Adrenal gland (tissue), 12 donors: ENCODE measurements around the gene CCDC192. TPM values are rescaled to one million over a fixed set of nuclear protein-coding genes. Genes with fewer than 3 reads are reported as not detected.
A peak's percentile ranks its signal among the peaks of the same experiment; 100 is the strongest.

Experiments
- DNase-seq, 7 donors: peaks; one replicate each; pipeline ENCODE4 v3.0.0-alpha.2; 2019 to 2020
- H3K27ac ChIP-seq, 5 donors: fragments of 200-600 bp; sonication (generic) in 4 of 5; 1 replicate in 3 of 5; 2 replicates in 2 of 5; pipeline versions ENCODE4 v1.5.1 to v1.8.0; 2016 to 2020; ENCODE audit warnings: mild to moderate bottlenecking in 1 of 5
- H3K27me3 ChIP-seq: fragments of 200-600 bp; 2 replicates; pipeline ENCODE4 v1.8.0; 2021
- H3K36me3 ChIP-seq, 2 donors: fragments of 200-600 bp; replicated peaks in 1 of 2; 1 replicate in 1 of 2; 2 replicates in 1 of 2; pipeline versions ENCODE4 v1.5.1 to v1.8.0; 2018 to 2022
- H3K4me1 ChIP-seq, 2 donors: fragments of 200-600 bp; replicated peaks in 1 of 2; 1 replicate in 1 of 2; 2 replicates in 1 of 2; pipeline versions ENCODE4 v1.5.1 to v1.8.0; 2018 to 2021
- H3K4me3 ChIP-seq, 4 donors: fragments of 200-600 bp; sonication (generic) in 3 of 4; one replicate each; pipeline ENCODE4 v1.5.1; 2016 to 2018
- H3K9me3 ChIP-seq, 3 donors: fragments of 200-600 bp; sonication (generic) in 1 of 3; replicated peaks in 1 of 3; 1 replicate in 2 of 3; 2 replicates in 1 of 3; pipeline versions ENCODE4 v1.5.1 to v1.8.0; 2016 to 2021
- CTCF ChIP-seq, 6 experiments: fragments of 450-650 bp in 4 of 6; fragments of 200-600 bp in 2 of 6; sonication (generic) in 1 of 6; IDR thresholded peaks; 1 replicate in 5 of 6; 2 replicates in 1 of 6; pipeline versions ENCODE4 v1.5.1 to v1.8.0; 2016 to 2021; ENCODE audit warnings: antibody characterized with exemption in 6 of 6, mild to moderate bottlenecking in 2 of 6, moderate library complexity in 1 of 6
- POLR2A ChIP-seq, 2 donors: fragments of 450-650 bp; IDR thresholded peaks; one replicate each; pipeline ENCODE4 v1.6.1; 2017; ENCODE audit warnings: antibody characterized with exemption in 2 of 2, mild to moderate bottlenecking in 2 of 2, moderate library complexity in 1 of 2
- WGBS, 4 donors: extraction: QIAGEN DNeasy Blood & Tissue Kit in 2 of 4; methylation state at CpG; one replicate each; pipeline versions ENCODE4 v1.1.5 to v1.1.7; 2013 to 2017; 5-methylcytosine and 5-hydroxymethylcytosine counted together
- intact Hi-C, 2 donors: fragments of 100-400 bp; cut with DNase I; formaldehyde crosslinking; loops; one replicate each; pipeline versions ENCODE4 v1.14.1 to v1.15.0; 2022 to 2023
- polyA plus RNA-seq, 3 donors: library from polyadenylated mRNA; stranded (reverse); fragments of 200-250 nt in 2 of 3; fragments of 350-450 nt in 1 of 3; fragmentation: Illumina TruSeq in 1 of 3; extraction: RNeasy Lipid Tissue Mini Kit (QIAGEN cat#74804) in 1 of 3; gene quantifications; one replicate each; pipeline ENCODE4 v1.2.3, GENCODE V29; 2013 to 2014
- total RNA-seq, 9 donors: library from RNA; depleted of rRNA in 4 of 9; stranded (reverse); fragments of >200 nt in 4 of 9; fragments of 120-200 nt in 1 of 9; fragmentation: NEBNext Ultra II Directional in 1 of 9; extraction: Animal tissue kit (Norgen Biotek cat#: 25700) in 1 of 9; gene quantifications; one replicate each; pipeline versions ENCODE4 v1.1.0 to v1.2.4, GENCODE V29; 2013 to 2023
- donor health status: healthy with polysubstance abuse.
- donor health status: Bipolar disorder and iron deficiency.
- donor health status: DM: yes; HTN: yes; CAD: no.
- donor health status: DM: no; HTN: no; CAD: no.
- donor health status: DM: no; HTN: no; CAD: no.
- donor health status: DM: yes; HTN: yes; CAD: no.

Gene CCDC192
- total and polyA plus RNA-seq, 12 donors: 0.35 to 0.56 (median 0.46) TPM; not detected in 8

DNA sequence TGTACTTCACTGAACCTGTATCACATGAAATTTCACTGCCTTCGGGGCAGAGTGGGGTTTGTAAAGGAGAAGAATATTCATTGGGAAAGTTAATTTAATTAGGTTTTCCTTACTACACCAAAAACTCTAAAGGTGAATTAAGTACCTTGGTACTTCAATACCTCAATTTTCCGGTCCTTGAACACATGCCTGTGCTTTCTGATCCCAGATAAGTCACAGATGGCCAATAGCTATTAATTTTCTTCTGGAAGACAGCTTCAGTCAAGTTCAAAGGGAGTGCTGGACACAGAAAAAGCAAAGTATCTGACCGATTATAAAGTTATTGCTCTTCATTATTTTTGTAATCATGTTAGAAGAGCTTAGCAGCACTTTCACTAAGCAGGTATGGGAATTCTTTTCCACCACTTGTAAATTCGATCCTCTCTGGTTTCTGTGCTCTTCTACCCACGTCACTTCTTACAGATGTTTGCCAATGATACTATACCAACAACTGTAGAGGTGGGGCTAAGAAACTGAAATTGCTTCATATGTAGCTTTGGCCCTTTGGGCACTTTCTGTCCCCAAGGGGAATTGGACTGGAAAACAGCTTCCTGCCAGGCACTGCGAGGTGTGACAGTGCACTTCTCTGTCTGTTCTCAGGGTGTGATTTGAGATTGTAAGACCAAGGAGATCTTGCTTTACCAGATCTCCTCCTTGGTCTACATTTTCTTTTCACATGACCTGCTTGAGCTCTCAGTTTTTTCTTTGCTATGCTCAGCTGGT lies 164.0 kb downstream of the CCDC192 start:
- peaks cover 47 to 65% of the 10 kb centered on the region in 2 donors for H3K4me1 ChIP-seq
- H3K27ac ChIP-seq: peak overlapping the region in 3 of 5 donors; percentile 48 to 57 (median 54)
- 29 to 43% (median 37%) methylated on average over 6 of the region's 6 CpGs for WGBS, 4 donors
- intact Hi-C loops: loop anchor here in 1 of 2 donors (10.0 kb wide), 1 partner anchor 102 kb away; no protein-coding TSS in a partner anchor
- TF ChIP-seq CTCF (IDR thresholded peaks at IDR 0.05): no peak
- TF ChIP-seq POLR2A (IDR thresholded peaks at IDR 0.05): no peak
- no peaks in the 10 kb centered on the region for H3K27me3 ChIP-seq
- H3K9me3 ChIP-seq: no peaks in the 10 kb centered on the region
- H3K4me3 ChIP-seq: no peak overlapping the region
- DNase-seq: peak in 1 of 7 donors; percentile 10
- H3K36me3 ChIP-seq: no peaks in the 10 kb centered on the region

GRCh38 chr5:127870914-127871313 lies 167.7 kb downstream of the CCDC192 start:
- Histone ChIP-seq H3K36me3 (no peaks in the 10 kb centered on the region), H3K4me3 (no peak overlapping the region), H3K9me3 (no peaks in the 10 kb centered on the region), H3K27me3 (no peaks in the 10 kb centered on the region), H3K4me1 (peaks cover 35 to 48% of the 10 kb centered on the region in 2 donors), H3K27ac (peak overlapping the region; percentile 39 to 85 (median 68))
- peak; percentile 82 to 95 (median 88) for DNase-seq
- WGBS, 4 donors: 32 to 45% (median 39%) methylated on average over 4 of the region's 4 CpGs
- no peak for TF ChIP-seq CTCF (IDR thresholded peaks at IDR 0.05)
- TF ChIP-seq POLR2A (IDR thresholded peaks at IDR 0.05): peak in 1 of 2 donors; percentile 29
- intact Hi-C loops: loop anchor here in 1 of 2 donors (10.0 kb wide), 1 partner anchor 334 kb away; no protein-coding TSS in a partner anchor

- H3K4me1 ChIP-seq: peaks cover 38 to 52% of the 10 kb centered on the region in 2 donors
- no peak overlapping the region for H3K4me3 ChIP-seq
- no peaks in the 10 kb centered on the region for H3K27me3 ChIP-seq
- DNase-seq: peak in 1 of 7 donors; percentile 34
- intact Hi-C loops: loop anchor here in 1 of 2 donors (10.0 kb wide), 1 partner anchor 333 kb away; no protein-coding TSS in a partner anchor
- TF ChIP-seq CTCF (IDR thresholded peaks at IDR 0.05) (no peak), POLR2A (IDR thresholded peaks at IDR 0.05) (no peak)
- no peaks in the 10 kb centered on the region for H3K36me3 ChIP-seq
- H3K9me3 ChIP-seq: no peaks in the 10 kb centered on the region
- 34 to 46% (median 38%) methylated on average over 8 of the region's 8 CpGs for WGBS, 4 donors
- peak overlapping the region; percentile 39 to 85 (median 68) for H3K27ac ChIP-seq
Measured at GRCh38 chr5:127871503-127872153, 168.4 kb downstream of the CCDC192 start.

- TF ChIP-seq POLR2A (IDR thresholded peaks at IDR 0.05): no peak
- no peak for TF ChIP-seq CTCF (IDR thresholded peaks at IDR 0.05)
- Histone ChIP-seq H3K9me3 (no peaks in the 10 kb centered on the region), H3K27ac (peak overlapping the region; percentile 39 to 85 (median 68)), H3K27me3 (no peaks in the 10 kb centered on the region), H3K4me1 (peaks cover 34 to 46% of the 10 kb centered on the region in 2 donors), H3K36me3 (no peaks in the 10 kb centered on the region), H3K4me3 (no peak overlapping the region)
- intact Hi-C loops: loop anchor here in 1 of 2 donors (10.0 kb wide), 1 partner anchor 332 kb away; no protein-coding TSS in a partner anchor
- DNase-seq: no peak
Measured at GRCh38 chr5:127872494-127872893, 169.3 kb downstream of the CCDC192 start.
